ENCODE data around the gene MAPK10. TPM values are rescaled to one million over a fixed set of nuclear protein-coding genes. Genes with fewer than 3 reads are reported as not detected.

MAPK10 gene
- total RNA-seq, 1 donor from 2014 or later = 23.6 TPM

DNA sequence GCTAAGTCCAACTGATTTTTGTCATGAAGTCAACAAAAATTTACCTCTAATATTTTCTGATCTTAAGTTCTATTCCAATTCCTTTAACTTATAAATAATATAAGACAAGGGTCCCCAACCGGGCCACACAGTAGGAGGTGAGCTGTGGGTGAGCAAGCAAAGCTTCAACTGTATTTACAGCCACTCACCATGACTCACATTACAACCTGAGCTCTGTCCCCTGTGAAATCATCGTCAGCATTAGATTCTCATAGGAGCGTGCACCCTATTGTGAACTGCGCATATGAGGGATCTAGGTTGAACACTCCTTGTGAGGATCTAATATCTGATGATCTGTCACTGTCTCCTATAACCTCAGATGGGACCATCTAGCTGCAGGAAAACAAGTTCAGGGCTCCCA lies 227.4 kb downstream of the MAPK10 start:
- Histone ChIP-seq H3K36me3 (no peaks in the 10 kb centered on the region), H3K9me3 (no peaks in the 10 kb centered on the region), H3K27ac (no peak overlapping the region), H3K4me3 (no peak overlapping the region), H3K27me3 (no peaks in the 10 kb centered on the region), H3K4me1 (no peaks in the 10 kb centered on the region)
- ATAC-seq (no peak), DNase-seq (no peak)
- intact Hi-C loops (cut with DNase I) = no loop called here
- TF ChIP-seq, protein P1, sequence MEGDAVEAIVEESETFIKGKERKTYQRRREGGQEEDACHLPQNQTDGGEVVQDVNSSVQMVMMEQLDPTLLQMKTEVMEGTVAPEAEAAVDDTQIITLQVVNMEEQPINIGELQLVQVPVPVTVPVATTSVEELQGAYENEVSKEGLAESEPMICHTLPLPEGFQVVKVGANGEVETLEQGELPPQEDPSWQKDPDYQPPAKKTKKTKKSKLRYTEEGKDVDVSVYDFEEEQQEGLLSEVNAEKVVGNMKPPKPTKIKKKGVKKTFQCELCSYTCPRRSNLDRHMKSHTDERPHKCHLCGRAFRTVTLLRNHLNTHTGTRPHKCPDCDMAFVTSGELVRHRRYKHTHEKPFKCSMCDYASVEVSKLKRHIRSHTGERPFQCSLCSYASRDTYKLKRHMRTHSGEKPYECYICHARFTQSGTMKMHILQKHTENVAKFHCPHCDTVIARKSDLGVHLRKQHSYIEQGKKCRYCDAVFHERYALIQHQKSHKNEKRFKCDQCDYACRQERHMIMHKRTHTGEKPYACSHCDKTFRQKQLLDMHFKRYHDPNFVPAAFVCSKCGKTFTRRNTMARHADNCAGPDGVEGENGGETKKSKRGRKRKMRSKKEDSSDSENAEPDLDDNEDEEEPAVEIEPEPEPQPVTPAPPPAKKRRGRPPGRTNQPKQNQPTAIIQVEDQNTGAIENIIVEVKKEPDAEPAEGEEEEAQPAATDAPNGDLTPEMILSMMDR (IDR thresholded peaks at IDR 0.05) = no peak

DNA sequence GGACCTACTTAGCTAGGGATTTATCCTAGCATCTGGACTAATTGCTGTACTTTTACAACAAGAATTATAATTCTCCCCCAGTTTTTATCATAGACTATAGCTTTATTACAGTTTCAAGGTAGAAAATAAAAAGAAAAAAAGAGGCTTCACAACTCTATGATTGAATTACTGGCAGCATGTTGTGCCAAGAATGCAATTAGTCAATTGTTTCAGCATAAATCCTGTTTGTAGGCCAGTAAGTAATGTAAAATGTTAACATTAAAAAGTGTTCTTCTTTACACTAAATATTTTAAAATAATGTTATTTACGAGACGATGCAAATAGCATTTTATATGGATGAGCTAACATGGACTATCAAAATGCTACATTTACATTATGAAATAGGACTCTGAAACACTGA lies 228.4 kb downstream of the MAPK10 start:
- Histone ChIP-seq H3K4me3 (no peak overlapping the region), H3K27ac (no peak overlapping the region), H3K27me3 (no peaks in the 10 kb centered on the region), H3K36me3 (no peaks in the 10 kb centered on the region), H3K4me1 (no peaks in the 10 kb centered on the region), H3K9me3 (no peaks in the 10 kb centered on the region)
- no peak for DNase-seq
- TF ChIP-seq, protein P1 (IDR thresholded peaks at IDR 0.05) = no peak
- intact Hi-C loops (cut with DNase I) = no loop called here
- no peak for ATAC-seq

DNA sequence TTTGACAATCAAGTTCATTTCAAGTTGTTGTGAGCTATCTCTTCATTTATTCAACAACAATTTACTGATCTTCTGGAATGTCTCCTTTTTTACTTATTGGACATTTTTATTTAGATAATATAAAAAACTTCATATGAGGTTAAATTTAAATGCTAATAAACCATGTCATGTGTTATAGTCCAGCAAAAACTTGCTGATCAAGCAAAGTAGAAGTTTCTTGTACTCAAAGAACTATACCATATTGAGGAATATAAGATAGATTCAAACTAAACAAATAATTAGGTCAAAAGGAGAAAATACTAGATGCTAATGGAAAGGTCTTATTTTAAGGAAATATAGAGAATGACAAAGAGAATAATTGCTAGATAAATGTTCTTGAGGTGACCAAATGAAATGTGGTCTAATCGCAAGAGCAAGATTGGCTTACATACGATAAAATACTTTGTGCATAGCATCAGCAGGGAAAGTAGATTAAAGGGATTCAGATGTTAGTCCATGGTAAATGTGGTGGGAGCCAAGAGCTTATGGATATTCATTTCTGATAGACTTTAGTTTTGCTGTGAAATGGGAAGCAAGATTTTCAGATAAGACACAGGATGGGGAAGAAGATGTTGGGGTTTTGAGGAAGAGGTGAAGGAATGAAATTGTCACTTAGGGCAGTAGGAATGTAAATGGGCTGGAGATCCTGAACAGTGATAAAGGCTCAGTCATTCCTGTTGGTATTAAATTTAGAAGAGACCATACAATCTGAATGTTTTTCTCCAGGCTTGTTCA lies 229.5 kb downstream of the MAPK10 start:
- Histone ChIP-seq H3K27ac (no peak overlapping the region), H3K4me1 (no peaks in the 10 kb centered on the region), H3K36me3 (no peaks in the 10 kb centered on the region), H3K27me3 (no peaks in the 10 kb centered on the region), H3K4me3 (no peak overlapping the region), H3K9me3 (no peaks in the 10 kb centered on the region)
- ATAC-seq = no peak
- TF ChIP-seq, protein P1 (IDR thresholded peaks at IDR 0.05) = no peak
- DNase-seq = no peak
- intact Hi-C loops (cut with DNase I) = no loop called here

DNA sequence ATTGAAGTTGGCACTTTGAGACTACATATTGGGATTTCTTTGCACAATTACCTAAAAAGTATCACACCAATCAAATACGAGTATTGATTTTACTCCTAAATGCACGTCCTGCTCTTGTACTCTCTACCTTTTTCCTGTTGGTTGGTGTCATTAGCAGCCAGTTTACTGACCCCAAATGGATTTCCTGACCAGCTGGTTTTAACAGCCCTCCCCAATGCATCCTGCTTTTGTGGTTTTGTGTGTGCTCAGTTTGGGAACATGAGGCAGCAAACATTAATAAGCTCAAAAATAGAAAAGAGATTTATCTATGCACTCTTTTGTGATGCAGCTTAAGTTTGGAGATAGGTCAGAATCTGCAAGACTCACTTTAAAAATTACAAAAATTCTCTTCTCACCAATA lies 230.3 kb downstream of the MAPK10 start:
- TF ChIP-seq, protein P1 (IDR thresholded peaks at IDR 0.05) = no peak
- intact Hi-C loops (cut with DNase I) = no loop called here
- no peaks in the 10 kb centered on the region for H3K27me3 ChIP-seq
- no peaks in the 10 kb centered on the region for H3K36me3 ChIP-seq
- DNase-seq = no peak
- no peaks in the 10 kb centered on the region for H3K9me3 ChIP-seq
- no peak overlapping the region for H3K27ac ChIP-seq
- no peaks in the 10 kb centered on the region for H3K4me1 ChIP-seq
- no peak overlapping the region for H3K4me3 ChIP-seq
- ATAC-seq = no peak

DNA sequence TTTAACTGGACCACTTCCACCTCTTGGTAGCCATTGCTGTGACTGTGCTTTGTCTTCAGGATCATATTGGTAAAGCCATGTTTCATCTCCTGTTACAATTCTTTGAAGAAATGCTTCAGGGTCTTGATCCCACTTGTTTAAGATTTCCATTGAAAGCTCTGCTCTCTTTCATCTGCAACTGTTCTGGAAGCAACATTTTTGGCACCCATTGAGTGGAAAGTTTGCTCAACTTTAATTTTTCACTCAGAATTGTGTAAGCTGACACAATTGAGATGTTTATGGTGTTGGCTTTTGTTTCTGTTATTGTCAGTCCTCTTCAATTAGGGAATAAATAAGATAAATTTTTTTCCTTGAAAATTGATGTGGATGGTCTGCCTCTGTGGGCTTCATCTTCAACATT lies 237.4 kb downstream of the MAPK10 start:
- no peak for DNase-seq
- H3K4me3 ChIP-seq = no peak overlapping the region
- H3K36me3 ChIP-seq = no peaks in the 10 kb centered on the region
- no peak for ATAC-seq
- H3K27me3 ChIP-seq = no peaks in the 10 kb centered on the region
- intact Hi-C loops (cut with DNase I) = no loop called here
- H3K4me1 ChIP-seq = no peaks in the 10 kb centered on the region
- TF ChIP-seq, protein P1 (IDR thresholded peaks at IDR 0.05) = no peak
- H3K27ac ChIP-seq = no peak overlapping the region
- H3K9me3 ChIP-seq = no peaks in the 10 kb centered on the region

All from upper lobe of right lung (tissue), 1 donor.